K562 (cell line): ENCODE results near the gene ITPRIP. TPM values are rescaled to one million over a fixed set of nuclear protein-coding genes. Genes with fewer than 3 reads are reported as not detected.
A peak's percentile ranks its signal among the peaks of the same experiment; 100 is the strongest.

Source experiments
- AFF4 ChIP-seq: sonication (generic); formaldehyde crosslinking; IDR thresholded peaks from 2 replicates; pipeline ENCODE4 v1.8.0; 2023; ENCODE audit warnings: mild to moderate bottlenecking, missing genetic modification reagents
- GABPA ChIP-seq: fragments of 200-800 bp; sonication (Bioruptor generic); conservative IDR thresholded peaks from 2 replicates; pipeline ENCODE4 v1.6.1; 2016; ENCODE audit warnings: low read depth, missing genetic modification characterization, missing compliant biosample characterization
- HBP1 ChIP-seq: fragments of 450-650 bp; formaldehyde crosslinking; IDR thresholded peaks from 2 replicates; pipeline ENCODE4 v1.4.0; 2022; ENCODE audit warnings: missing genetic modification characterization
- MECOM ChIP-seq: fragments of 250-450 bp; sonication (Bioruptor Pico); IDR thresholded peaks from 2 replicates; pipeline ENCODE4 v1.8.0; 2022; ENCODE audit warnings: inconsistent platforms
- RAD51 ChIP-seq: fragments of 450-650 bp; IDR thresholded peaks from 2 replicates; pipeline ENCODE4 v1.7.1; 2016; ENCODE audit warnings: low read depth, mild to moderate bottlenecking, borderline replicate concordance
- SMARCB1 ChIP-seq: IDR thresholded peaks from 2 replicates; pipeline ENCODE4 v1.6.1; 2011; ENCODE audit warnings: improper control_type of control experiment, low read depth; ENCODE audit not compliant: insufficient read length
- USF2 ChIP-seq: sonication (generic); formaldehyde crosslinking; IDR thresholded peaks from 2 replicates; pipeline ENCODE4 v1.5.0; 2020; ENCODE audit warnings: missing genetic modification reagents
- ZNF77 ChIP-seq: fragments of 250-450 bp; sonication (Bioruptor Pico); IDR thresholded peaks from 2 replicates; pipeline ENCODE4 v1.5.0; 2020
- ZNF778 ChIP-seq: fragments of 450-650 bp; formaldehyde crosslinking; IDR thresholded peaks from 2 replicates; pipeline ENCODE4 v1.4.0; 2020; ENCODE audit warnings: mild to moderate bottlenecking, moderate library complexity
- polyA plus RNA-seq, 8 experiments: library from polyadenylated mRNA; depleted of rRNA in 4 of 8; stranded (reverse) in 5 of 8; unstranded in 3 of 8; fragments of >200 nt; fragmentation: Nextera tagmentation in 2 of 8; fragmentation: Illumina TruSeq in 1 of 8; extraction: Ambion mirVana in 2 of 8; extraction: Trizol in 1 of 8; gene quantifications; 2 replicates each; pipeline versions ENCODE4 v1.2.1 to v1.2.3, GENCODE V29; 2011 to 2014; ENCODE audit warnings: inconsistent platforms in 1 of 8, missing spikeins in 1 of 8
- total RNA-seq, 7 experiments: library from RNA; depleted of rRNA in 6 of 7; stranded (reverse); fragments of >200 nt in 6 of 7; fragmentation: Illumina TruSeq in 2 of 7; extraction: Trizol in 2 of 7; gene quantifications; 2 replicates each; pipeline versions ENCODE4 v1.2.1 to v1.2.3, GENCODE V29; 2011 to 2021; ENCODE audit warnings: low replicate concordance in 1 of 7

The ITPRIP gene
- total and polyA plus RNA-seq, 9 of the 15 experiments (the other 6 are each of a cell fraction or from before 2014, with no cell fraction given) = 4.4 to 28.5 (median 10.9) TPM

- TF ChIP-seq AFF4 (CRISPR knock-in tag) (no peak), USF2 (CRISPR knock-in tag) (peak; percentile 82), HBP1 (CRISPR knock-in tag) (no peak), SMARCB1 (no peak), ZNF77 (CRISPR knock-in tag) (no peak), GABPA (no peak), MECOM (CRISPR knock-in tag) (no peak), ZNF778 (CRISPR knock-in tag) (no peak), RAD51 (0 out of 2 replicates have a peak, but pooled peaks have one; percentile 22)
These were observed 49.0 kb upstream of the ITPRIP start (continued) for GRCh38 chr10:104387130-104387888.
